GM12878 (cell line): ENCODE data around the gene CASP3. TPM values are rescaled to one million over a fixed set of nuclear protein-coding genes. Genes with fewer than 3 reads are reported as not detected.

Source experiments
- ATAC-seq: fragments of 200-7000 bp; cut with Tn5 transposase; 3 replicates; pipeline ENCODE4 v1.9.1; 2020; ENCODE audit warnings: mild to moderate bottlenecking, moderate library complexity
- BruUV-seq: library from RNA; stranded (reverse); fragments of 400-500 nt; replicated peaks from 2 replicates; lab custom pipeline; 2021; lab: Mats Ljungman, UMichigan
- CTCF ChIA-PET: fragments of 300-600 bp; sonication (Branson Sonifier 250); formaldehyde crosslinking; extraction: SDS; loops from one replicate; lab custom pipeline; 2021; ENCODE audit warnings: inconsistent platforms; lab: Yijun Ruan, JAX
- POLR2A ChIA-PET: fragments of 350-600 bp; formaldehyde crosslinking; extraction: SDS; loops from one replicate; lab custom pipeline; 2021; ENCODE audit warnings: inconsistent platforms; lab: Charles Lee
- RAD21 ChIA-PET: fragments of 300-600 bp; sonication (Branson Sonifier 250); formaldehyde crosslinking; loops from one replicate; lab custom pipeline; 2023; ENCODE audit warnings: antibody characterized with exemption; ENCODE audit not compliant: unreplicated experiment; lab: Charles Lee
- SMC1A ChIA-PET: fragments of 300-600 bp; sonication (Branson Sonifier 250); formaldehyde crosslinking; loops from one replicate; lab custom pipeline; 2023; ENCODE audit not compliant: unreplicated experiment, uncharacterized antibody; lab: Charles Lee
- DNase-seq: peaks from one replicate; pipeline ENCODE4 v3.0.0-alpha.2; 2011; ENCODE audit warnings: low read depth, low spot score
- FAIRE-seq: peaks from 3 replicates; lab custom pipeline; 2011; peaks lifted over from hg19 to GRCh38; lab: Jason Lieb, UNC
- H2AFZ ChIP-seq: 2 replicates; pipeline ENCODE4 v1.6.0; 2011; ENCODE audit warnings: low read depth, low read length, control low read depth; ENCODE audit not compliant: control insufficient read depth
- H3K27ac ChIP-seq: 2 replicates; pipeline ENCODE4 v1.5.1; 2011; ENCODE audit warnings: control low read depth; ENCODE audit not compliant: control insufficient read depth, insufficient read depth
- H3K27me3 ChIP-seq, 2 experiments: replicated peaks in 1 of 2; 2 replicates each; pipeline versions ENCODE4 v1.6.0 to v1.6.1; 2011; ENCODE audit warnings: low read length in 1 of 2; ENCODE audit not compliant: control insufficient read depth in 2 of 2, insufficient read depth in 2 of 2
- H3K36me3 ChIP-seq, 2 experiments: 2 replicates each; pipeline ENCODE4 v1.5.1; 2011; ENCODE audit warnings: low read length in 1 of 2; ENCODE audit not compliant: control insufficient read depth in 2 of 2, insufficient read depth in 2 of 2
- H3K4me1 ChIP-seq: 2 replicates; pipeline ENCODE4 v1.6.1; 2011; ENCODE audit warnings: mild to moderate bottlenecking, low read length, moderate library complexity, mixed read lengths; ENCODE audit not compliant: control insufficient read depth, insufficient read depth
- H3K4me2 ChIP-seq: 2 replicates; pipeline ENCODE4 v1.6.0; 2011; ENCODE audit warnings: control low read depth; ENCODE audit not compliant: control insufficient read depth, insufficient read depth
- H3K4me3 ChIP-seq: fragments of 200-600 bp; sonication (generic); 2 replicates; pipeline ENCODE4 v1.5.1; 2016
- H3K79me2 ChIP-seq: 2 replicates; pipeline ENCODE4 v1.6.0; 2011; ENCODE audit warnings: low read length; ENCODE audit not compliant: control insufficient read depth, insufficient read depth
- H3K9ac ChIP-seq: 2 replicates; pipeline ENCODE4 v1.8.0; 2011; ENCODE audit warnings: low read length, control low read depth, mixed read lengths; ENCODE audit not compliant: control insufficient read depth, insufficient read depth
- H3K9me3 ChIP-seq: replicated peaks from 3 replicates; pipeline ENCODE4 v1.5.1; 2011; ENCODE audit warnings: mild to moderate bottlenecking, low read length; ENCODE audit not compliant: control insufficient read depth, insufficient read depth
- H4K20me1 ChIP-seq: 2 replicates; pipeline ENCODE4 v1.6.0; 2011; ENCODE audit not compliant: control insufficient read depth, insufficient read depth
- BMI1 ChIP-seq: fragments of 450-650 bp; IDR thresholded peaks from 2 replicates; pipeline ENCODE4 v1.6.1; 2016; ENCODE audit warnings: mild to moderate bottlenecking, moderate library complexity, borderline replicate concordance
- CBFB ChIP-seq: IDR thresholded peaks from 2 replicates; pipeline ENCODE4 v1.6.1; 2016; ENCODE audit warnings: antibody characterized with exemption, low read depth
- CBX5 ChIP-seq: sonication (generic); IDR thresholded peaks from 2 replicates; pipeline ENCODE4 v1.6.1; 2016; ENCODE audit warnings: low read depth, moderate library complexity, mild to moderate bottlenecking, inconsistent platforms
- HDGF ChIP-seq: fragments of 450-650 bp; IDR thresholded peaks from 2 replicates; pipeline ENCODE4 v1.6.1; 2016; ENCODE audit warnings: antibody characterized with exemption
- JUNB ChIP-seq: IDR thresholded peaks from 2 replicates; pipeline ENCODE4 v1.6.1; 2016; ENCODE audit warnings: antibody characterized with exemption, mild to moderate bottlenecking
- MEF2B ChIP-seq: fragments of 450-650 bp; IDR thresholded peaks from 2 replicates; pipeline ENCODE4 v1.6.1; 2018; ENCODE audit warnings: mild to moderate bottlenecking, moderate library complexity; ENCODE audit not compliant: partially characterized antibody, poor library complexity, severe bottlenecking
- NFIC ChIP-seq: IDR thresholded peaks from 2 replicates; pipeline ENCODE4 v1.6.1; 2012; ENCODE audit warnings: low read depth, mild to moderate bottlenecking, inconsistent platforms, low read length, moderate library complexity
- PAX8 ChIP-seq: fragments of 450-650 bp; IDR thresholded peaks from 2 replicates; pipeline ENCODE4 v1.6.1; 2017; ENCODE audit warnings: mild to moderate bottlenecking, moderate library complexity
- RB1 ChIP-seq: fragments of 450-650 bp; formaldehyde crosslinking; IDR thresholded peaks from 2 replicates; pipeline ENCODE4 v1.6.1; 2017; ENCODE audit warnings: mild to moderate bottlenecking, borderline replicate concordance
- SMC3 ChIP-seq: IDR thresholded peaks from 2 replicates; pipeline ENCODE4 v1.6.1; 2011; ENCODE audit warnings: low read length, improper control_type of control experiment, borderline replicate concordance
- STAT3 ChIP-seq: IDR thresholded peaks from 2 replicates; pipeline ENCODE4 v1.6.1; 2011; ENCODE audit warnings: low read depth, low read length, improper control_type of control experiment
- TARDBP ChIP-seq: IDR thresholded peaks from 2 replicates; pipeline ENCODE4 v1.6.1; 2016; ENCODE audit warnings: borderline replicate concordance
- WGBS: methylation state at CpG from one replicate; pipeline ENCODE4 v1.1.6; 2016; ENCODE audit warnings: low lambda C conversion rate; ENCODE audit not compliant: insufficient replicate concordance, insufficient coverage; ENCODE audit errors: missing lambda C conversion rate; 5-methylcytosine and 5-hydroxymethylcytosine counted together
- in situ Hi-C: fragments of 300-500 bp; cut with MboI; formaldehyde crosslinking; loops from 9 replicates; pipeline ENCODE4 v1.14.3; 2018; ENCODE audit warnings: mixed read lengths
- intact Hi-C: fragments of 100-400 bp; cut with micrococcal nuclease; formaldehyde crosslinking; loops from one replicate; pipeline ENCODE4 v1.14.2; 2022; ENCODE audit not compliant: unreplicated experiment
- polyA plus RNA-seq, 11 experiments: library from polyadenylated mRNA; depleted of rRNA in 4 of 11; unstranded in 6 of 11; stranded (reverse) in 5 of 11; fragments of >200 nt; fragmentation: Nextera tagmentation in 4 of 11; fragmentation: Illumina TruSeq in 1 of 11; extraction: Ambion mirVana in 4 of 11; extraction: Trizol in 1 of 11; gene quantifications; 1 replicate in 1 of 11; 2 replicates in 10 of 11; pipeline versions ENCODE4 v1.2.1 to v1.2.3, GENCODE V29; 2011 to 2016; ENCODE audit warnings: inconsistent platforms in 2 of 11, missing spikeins in 2 of 11, low read depth in 1 of 11
- total RNA-seq, 4 experiments: library from RNA; depleted of rRNA in 3 of 4; stranded (reverse); fragments of >200 nt in 3 of 4; fragmentation: Illumina TruSeq in 1 of 4; extraction: Trizol in 1 of 4; gene quantifications; 2 replicates each; pipeline versions ENCODE4 v1.2.1 to v1.2.3, GENCODE V29; 2013 to 2021
- TF ChIP-seq, protein P1 (sequence below): IDR thresholded peaks from 2 replicates; pipeline ENCODE4 v1.6.1; 2012; ENCODE audit warnings: low read depth, low read length, improper control_type of control experiment
- TF ChIP-seq, protein P2 (sequence below): fragments of 450-650 bp; IDR thresholded peaks from 2 replicates; pipeline ENCODE4 v1.6.1; 2016; ENCODE audit warnings: mild to moderate bottlenecking
- TF ChIP-seq, protein P3 (sequence below): fragments of 450-650 bp; IDR thresholded peaks from 2 replicates; pipeline ENCODE4 v1.6.1; 2017; ENCODE audit warnings: low read depth, mild to moderate bottlenecking, moderate library complexity
- TF ChIP-seq, protein P4 (sequence below): fragments of 450-650 bp; formaldehyde crosslinking; IDR thresholded peaks from 2 replicates; pipeline ENCODE4 v1.4.0; 2020; ENCODE audit warnings: mild to moderate bottlenecking, moderate library complexity

CASP3 gene
- total and polyA plus RNA-seq, 10 of the 15 experiments (the other 5 are each of a cell fraction or from before 2014, with no cell fraction given): 50.0 to 194 (median 74.4) TPM

DNA sequence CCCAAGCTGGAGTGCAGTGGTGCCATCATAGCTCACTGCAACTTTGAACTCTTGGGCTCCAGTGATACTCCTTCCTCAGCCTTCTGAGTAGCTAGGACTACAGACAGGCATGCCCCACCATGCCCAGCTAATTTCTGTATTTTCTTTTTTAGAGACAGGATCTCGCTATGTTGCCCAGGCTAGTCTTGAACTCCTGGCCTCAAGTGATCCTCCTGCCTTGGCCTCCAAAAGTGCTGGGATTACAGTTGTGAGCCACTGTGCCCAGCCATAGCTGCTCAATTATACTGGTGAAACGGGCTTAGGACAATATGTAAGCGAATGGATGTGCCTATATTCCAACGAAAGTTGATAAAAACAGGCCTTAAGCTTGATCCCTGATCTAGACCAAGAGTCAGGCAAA lies 13.1 kb downstream of the CASP3 start:
- H3K36me3 ChIP-seq: peaks cover 9 to 38% of the 10 kb centered on the region in 2 experiments
- H3K4me3 ChIP-seq: no peak overlapping the region
- peaks cover 40% of the 10 kb centered on the region for H3K79me2 ChIP-seq
- FAIRE-seq (no peak), DNase-seq (no peak), ATAC-seq (no peak)
- H3K4me2 ChIP-seq: no peak overlapping the region
- ChIA-PET RAD21 (no interaction called here), CTCF (interaction anchor here (0.6 to 3.1 kb wide), 2 partner anchors 11 to 51 kb away, joined by 3 to 8 read pairs; no protein-coding TSS in a partner anchor), SMC1A (interaction anchor here (1.4 to 1.6 kb wide), 3 partner anchors 12 to 134 kb away, joined by 3 to 6 read pairs (median 4); partner anchors contain the start of gene CASP3), POLR2A (interaction anchor here (0.7 to 1.6 kb wide), 5 partner anchors 9 to 19 kb away, joined by 3 to 7 read pairs (median 3); no protein-coding TSS in a partner anchor)
- BruUV-seq: no TSS peak
- no peak overlapping the region for H3K27ac ChIP-seq
- H3K9ac ChIP-seq: no peak overlapping the region
- no peaks in the 10 kb centered on the region for H3K9me3 ChIP-seq
- in situ Hi-C loops (no loop called here), intact Hi-C loops (no loop called here)
- no peak overlapping the region for H2AFZ ChIP-seq
- H3K27me3 ChIP-seq: no peaks in the 10 kb centered on the region
- H3K4me1 ChIP-seq: peaks cover 3% of the 10 kb centered on the region; the same call in 1 of the 2 replicates
- H4K20me1 ChIP-seq: no peaks in the 10 kb centered on the region; the same call in 1 of the 2 replicates
- WGBS: 95% methylated on average over 4 of the region's 4 CpGs
- TF ChIP-seq NFIC: no peak
- no peak for TF ChIP-seq PAX8
- no peak for TF ChIP-seq JUNB
- TF ChIP-seq TARDBP: no peak
- no peak for TF ChIP-seq CBFB
- TF ChIP-seq, protein P1, sequence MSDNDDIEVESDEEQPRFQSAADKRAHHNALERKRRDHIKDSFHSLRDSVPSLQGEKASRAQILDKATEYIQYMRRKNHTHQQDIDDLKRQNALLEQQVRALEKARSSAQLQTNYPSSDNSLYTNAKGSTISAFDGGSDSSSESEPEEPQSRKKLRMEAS: no peak
- TF ChIP-seq, protein P2, sequence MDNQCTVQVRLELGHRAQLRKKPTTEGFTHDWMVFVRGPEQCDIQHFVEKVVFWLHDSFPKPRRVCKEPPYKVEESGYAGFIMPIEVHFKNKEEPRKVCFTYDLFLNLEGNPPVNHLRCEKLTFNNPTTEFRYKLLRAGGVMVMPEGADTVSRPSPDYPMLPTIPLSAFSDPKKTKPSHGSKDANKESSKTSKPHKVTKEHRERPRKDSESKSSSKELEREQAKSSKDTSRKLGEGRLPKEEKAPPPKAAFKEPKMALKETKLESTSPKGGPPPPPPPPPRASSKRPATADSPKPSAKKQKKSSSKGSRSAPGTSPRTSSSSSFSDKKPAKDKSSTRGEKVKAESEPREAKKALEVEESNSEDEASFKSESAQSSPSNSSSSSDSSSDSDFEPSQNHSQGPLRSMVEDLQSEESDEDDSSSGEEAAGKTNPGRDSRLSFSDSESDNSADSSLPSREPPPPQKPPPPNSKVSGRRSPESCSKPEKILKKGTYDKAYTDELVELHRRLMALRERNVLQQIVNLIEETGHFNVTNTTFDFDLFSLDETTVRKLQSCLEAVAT: no peak
- TF ChIP-seq, protein P3, sequence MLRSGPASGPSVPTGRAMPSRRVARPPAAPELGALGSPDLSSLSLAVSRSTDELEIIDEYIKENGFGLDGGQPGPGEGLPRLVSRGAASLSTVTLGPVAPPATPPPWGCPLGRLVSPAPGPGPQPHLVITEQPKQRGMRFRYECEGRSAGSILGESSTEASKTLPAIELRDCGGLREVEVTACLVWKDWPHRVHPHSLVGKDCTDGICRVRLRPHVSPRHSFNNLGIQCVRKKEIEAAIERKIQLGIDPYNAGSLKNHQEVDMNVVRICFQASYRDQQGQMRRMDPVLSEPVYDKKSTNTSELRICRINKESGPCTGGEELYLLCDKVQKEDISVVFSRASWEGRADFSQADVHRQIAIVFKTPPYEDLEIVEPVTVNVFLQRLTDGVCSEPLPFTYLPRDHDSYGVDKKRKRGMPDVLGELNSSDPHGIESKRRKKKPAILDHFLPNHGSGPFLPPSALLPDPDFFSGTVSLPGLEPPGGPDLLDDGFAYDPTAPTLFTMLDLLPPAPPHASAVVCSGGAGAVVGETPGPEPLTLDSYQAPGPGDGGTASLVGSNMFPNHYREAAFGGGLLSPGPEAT: no peak
- TF ChIP-seq, protein P4, sequence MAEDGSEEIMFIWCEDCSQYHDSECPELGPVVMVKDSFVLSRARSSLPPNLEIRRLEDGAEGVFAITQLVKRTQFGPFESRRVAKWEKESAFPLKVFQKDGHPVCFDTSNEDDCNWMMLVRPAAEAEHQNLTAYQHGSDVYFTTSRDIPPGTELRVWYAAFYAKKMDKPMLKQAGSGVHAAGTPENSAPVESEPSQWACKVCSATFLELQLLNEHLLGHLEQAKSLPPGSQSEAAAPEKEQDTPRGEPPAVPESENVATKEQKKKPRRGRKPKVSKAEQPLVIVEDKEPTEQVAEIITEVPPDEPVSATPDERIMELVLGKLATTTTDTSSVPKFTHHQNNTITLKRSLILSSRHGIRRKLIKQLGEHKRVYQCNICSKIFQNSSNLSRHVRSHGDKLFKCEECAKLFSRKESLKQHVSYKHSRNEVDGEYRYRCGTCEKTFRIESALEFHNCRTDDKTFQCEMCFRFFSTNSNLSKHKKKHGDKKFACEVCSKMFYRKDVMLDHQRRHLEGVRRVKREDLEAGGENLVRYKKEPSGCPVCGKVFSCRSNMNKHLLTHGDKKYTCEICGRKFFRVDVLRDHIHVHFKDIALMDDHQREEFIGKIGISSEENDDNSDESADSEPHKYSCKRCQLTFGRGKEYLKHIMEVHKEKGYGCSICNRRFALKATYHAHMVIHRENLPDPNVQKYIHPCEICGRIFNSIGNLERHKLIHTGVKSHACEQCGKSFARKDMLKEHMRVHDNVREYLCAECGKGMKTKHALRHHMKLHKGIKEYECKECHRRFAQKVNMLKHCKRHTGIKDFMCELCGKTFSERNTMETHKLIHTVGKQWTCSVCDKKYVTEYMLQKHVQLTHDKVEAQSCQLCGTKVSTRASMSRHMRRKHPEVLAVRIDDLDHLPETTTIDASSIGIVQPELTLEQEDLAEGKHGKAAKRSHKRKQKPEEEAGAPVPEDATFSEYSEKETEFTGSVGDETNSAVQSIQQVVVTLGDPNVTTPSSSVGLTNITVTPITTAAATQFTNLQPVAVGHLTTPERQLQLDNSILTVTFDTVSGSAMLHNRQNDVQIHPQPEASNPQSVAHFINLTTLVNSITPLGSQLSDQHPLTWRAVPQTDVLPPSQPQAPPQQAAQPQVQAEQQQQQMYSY (CRISPR knock-in tag): no peak
- TF ChIP-seq STAT3: no peak
- no peak for TF ChIP-seq BMI1
- no peak for TF ChIP-seq SMC3
- TF ChIP-seq CBX5: no peak
- TF ChIP-seq RB1: no peak
- TF ChIP-seq MEF2B: no peak
- TF ChIP-seq HDGF: no peak
- TF ChIP-seq, all 136 proteins: peak for 0
